Osteoblast (primary cell): Measurements from ENCODE around the gene MNAT1. TPM values are rescaled to one million over a fixed set of nuclear protein-coding genes. Genes with fewer than 3 reads are reported as not detected.

Experiments used
- DNase-seq: peaks from one replicate; pipeline ENCODE4 v3.0.0; 2011; ENCODE audit warnings: low spot score, mixed read lengths; ENCODE audit not compliant: insufficient read length; ENCODE audit errors: missing footprints
- H2AFZ ChIP-seq: 2 replicates; pipeline ENCODE4 v1.6.0; 2011; ENCODE audit warnings: mild to moderate bottlenecking, low read length
- H3K27ac ChIP-seq: 2 replicates; pipeline ENCODE4 v1.5.1; 2011; ENCODE audit warnings: mild to moderate bottlenecking, low read depth, low read length, moderate library complexity
- H3K27me3 ChIP-seq: 2 replicates; pipeline ENCODE4 v1.6.0; 2012; ENCODE audit warnings: mild to moderate bottlenecking, control low read depth, inconsistent platforms, low read length, moderate library complexity; ENCODE audit not compliant: insufficient read depth
- H3K36me3 ChIP-seq: 2 replicates; pipeline ENCODE4 v1.5.1; 2011; ENCODE audit warnings: mild to moderate bottlenecking, low read length, control low read depth, moderate library complexity; ENCODE audit not compliant: insufficient read depth
- H3K4me1 ChIP-seq: 2 replicates; pipeline ENCODE4 v1.5.1; 2011; ENCODE audit warnings: mild to moderate bottlenecking, low read length, control low read depth, moderate library complexity; ENCODE audit not compliant: insufficient read depth
- H3K4me2 ChIP-seq: 2 replicates; pipeline ENCODE4 v1.6.0; 2011; ENCODE audit warnings: mild to moderate bottlenecking, low read length; ENCODE audit not compliant: insufficient read depth
- H3K4me3 ChIP-seq: fragments of 200-600 bp; sonication (generic); 3 replicates; pipeline ENCODE4 v1.5.1; 2012; ENCODE audit warnings: mild to moderate bottlenecking, low read length, inconsistent platforms; ENCODE audit not compliant: insufficient read depth
- H3K79me2 ChIP-seq: 2 replicates; pipeline ENCODE4 v1.6.0; 2012; ENCODE audit warnings: mild to moderate bottlenecking, low read length, control low read depth, inconsistent platforms; ENCODE audit not compliant: insufficient read depth
- H3K9me3 ChIP-seq: 2 replicates; pipeline ENCODE4 v1.5.1; 2011; ENCODE audit warnings: low read depth, low read length, control low read depth
- H4K20me1 ChIP-seq: 2 replicates; pipeline ENCODE4 v1.6.0; 2012; ENCODE audit warnings: mild to moderate bottlenecking, low read length, control low read depth; ENCODE audit not compliant: insufficient read depth
- CTCF ChIP-seq: IDR thresholded peaks from 2 replicates; pipeline ENCODE4 v1.5.1; 2011; ENCODE audit warnings: mild to moderate bottlenecking, low read depth, low read length, moderate library complexity; ENCODE audit errors: extremely low read depth
- total RNA-seq: library from RNA; depleted of rRNA; stranded (reverse); fragments of >200 nt; gene quantifications from 2 replicates; pipeline ENCODE4 v1.2.3, GENCODE V29; 2012

Gene MNAT1
- total RNA-seq, 1 donor: 51.4 TPM

DNA sequence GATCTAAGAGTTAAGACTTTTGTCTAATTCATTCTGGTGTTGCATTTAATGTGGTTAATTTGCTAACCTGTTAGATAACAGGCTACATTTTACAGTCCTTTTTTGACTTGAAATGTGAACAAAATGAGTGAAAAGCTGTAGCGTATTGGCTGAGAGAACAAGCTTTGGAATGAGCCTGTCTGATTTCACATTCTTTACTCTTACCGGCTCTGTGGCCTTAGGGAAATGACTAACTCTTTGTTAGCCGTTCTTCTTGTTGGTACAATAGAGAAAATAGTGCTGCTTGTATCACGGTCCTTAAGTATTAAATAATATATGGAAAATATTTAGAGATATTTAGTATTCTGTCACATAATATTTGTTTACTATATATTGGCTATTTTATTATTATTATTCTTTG lies 1.9 kb downstream of the MNAT1 start:
- no peak for TF ChIP-seq CTCF
- peak overlapping the region; percentile 87 for H3K4me3 ChIP-seq

DNA sequence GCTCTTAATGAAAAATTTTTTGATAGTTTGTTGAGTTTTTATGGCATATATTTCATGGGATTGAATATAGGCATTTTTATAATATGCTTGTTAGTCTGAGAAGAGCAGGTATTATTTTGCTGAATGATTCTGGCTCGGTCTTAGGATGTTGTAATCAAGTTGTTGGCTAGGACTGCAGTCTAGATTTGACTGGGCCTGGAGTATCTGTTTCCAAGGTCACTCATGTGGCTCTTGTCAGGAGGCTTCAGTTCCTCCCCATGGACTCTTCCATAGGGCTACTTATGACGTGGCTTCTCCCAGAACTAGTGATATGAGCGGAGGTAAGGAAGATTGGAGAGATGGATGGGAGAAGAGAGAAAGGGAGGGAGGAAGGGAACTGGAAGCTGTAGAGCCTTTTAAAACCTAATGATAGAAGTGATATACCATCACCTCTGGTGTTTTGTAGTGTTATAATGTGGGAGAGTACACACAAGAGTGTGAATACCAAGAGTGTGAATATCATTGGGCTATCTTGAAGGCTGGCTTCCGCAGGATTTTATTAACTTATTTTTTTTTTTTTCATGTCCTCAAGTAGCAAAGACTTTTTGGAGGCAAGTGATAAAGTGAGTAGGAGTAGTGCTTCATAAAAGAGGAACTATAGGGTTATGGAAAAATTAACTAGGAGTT lies 4.4 kb downstream of the MNAT1 start:
- no peak overlapping the region for H3K27ac ChIP-seq
- H3K4me2 ChIP-seq: no peak overlapping the region
- peaks cover 14% of the 10 kb centered on the region for H3K4me1 ChIP-seq
- no peak for TF ChIP-seq CTCF
- no peaks in the 10 kb centered on the region for H3K27me3 ChIP-seq
- H3K9me3 ChIP-seq: no peaks in the 10 kb centered on the region
- H3K36me3 ChIP-seq: no peaks in the 10 kb centered on the region
- H4K20me1 ChIP-seq: peaks cover 5% of the 10 kb centered on the region
- DNase-seq: no peak
- H3K79me2 ChIP-seq: peaks cover 88% of the 10 kb centered on the region
- H2AFZ ChIP-seq: no peak overlapping the region
- H3K4me3 ChIP-seq: no peak overlapping the region

More for the DNA sequence above, 1.9 kb downstream of the MNAT1 start:
- no peaks in the 10 kb centered on the region for H3K9me3 ChIP-seq
- H3K79me2 ChIP-seq: peaks cover 64% of the 10 kb centered on the region
- peak overlapping the region; percentile 25 for H2AFZ ChIP-seq
- peak overlapping the region; percentile 70 for H3K27ac ChIP-seq
- DNase-seq: no peak
- H3K27me3 ChIP-seq: peaks cover 4% of the 10 kb centered on the region
- peak overlapping the region; percentile 95 for H3K4me2 ChIP-seq
- peaks cover 5% of the 10 kb centered on the region for H4K20me1 ChIP-seq
- peaks cover 14% of the 10 kb centered on the region for H3K4me1 ChIP-seq
- H3K36me3 ChIP-seq: no peaks in the 10 kb centered on the region

GRCh38 chr14:60744566-60744965 lies 10.0 kb downstream of the MNAT1 start:
- peaks cover 17% of the 10 kb centered on the region for H4K20me1 ChIP-seq
- no peaks in the 10 kb centered on the region for H3K9me3 ChIP-seq

More at GRCh38 chr14:60744566-60744965, 10.0 kb downstream of the MNAT1 start:
- no peak for DNase-seq
- Histone ChIP-seq H3K27ac (no peak overlapping the region), H3K4me3 (no peak overlapping the region), H3K36me3 (no peaks in the 10 kb centered on the region), H3K4me2 (no peak overlapping the region), H3K79me2 (peaks cover 87% of the 10 kb centered on the region), H3K4me1 (no peaks in the 10 kb centered on the region), H3K27me3 (no peaks in the 10 kb centered on the region), H2AFZ (no peak overlapping the region)
- no peak for TF ChIP-seq CTCF
